ENCODE data around the gene CTXN1.
"Not testable (repeated sequence)": the region's sequence is repeated elsewhere in the genome, so short reads cannot be mapped to it uniquely, and the experiment has no call there.

Gene CTXN1

DNA sequence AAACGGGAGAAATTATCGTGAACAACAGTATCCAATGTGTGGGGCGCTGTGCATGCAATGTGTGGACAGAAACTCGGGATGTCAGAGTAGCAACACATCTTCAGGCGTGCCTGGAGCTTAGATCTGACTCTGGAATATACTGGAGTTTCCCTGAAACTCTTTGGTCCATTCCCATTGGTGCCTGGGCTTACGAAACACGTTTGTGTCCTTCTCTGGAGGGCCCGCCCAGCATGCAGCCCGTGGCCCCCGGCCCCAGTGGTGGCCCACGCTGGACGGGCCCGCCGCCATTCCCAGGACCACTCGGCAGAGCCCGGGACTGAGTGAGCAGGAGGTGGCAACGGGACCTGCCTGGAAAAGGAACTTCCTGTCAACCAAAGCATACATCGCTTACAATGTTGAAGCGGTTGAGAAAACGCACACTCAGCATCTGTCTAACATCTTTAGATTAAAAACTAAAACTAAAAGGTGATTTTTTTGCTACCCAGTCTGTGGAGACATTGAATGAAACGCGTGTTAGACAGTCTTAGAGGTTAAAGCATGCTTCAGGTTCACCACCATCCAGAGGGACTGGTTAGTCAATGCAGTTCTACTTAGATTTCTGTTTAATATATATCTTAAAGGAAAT is 36.8 kb upstream of the CTXN1 start:
- H3K36me3 Mint-ChIP-seq (ENCODE audit: low read depth), result peaks cover 89% of the 10 kb centered on the region
- no peak overlapping the region for H3K27ac Mint-ChIP-seq
- H3K27me3 Mint-ChIP-seq, result no peaks in the 10 kb centered on the region
- H3K4me3 Mint-ChIP-seq, result no peak overlapping the region
- no peaks in the 10 kb centered on the region for H3K9me3 Mint-ChIP-seq
- no peaks in the 10 kb centered on the region for H3K4me1 Mint-ChIP-seq (ENCODE audit: low read depth)
- intact Hi-C loops (cut with micrococcal nuclease), result no loop called here

DNA sequence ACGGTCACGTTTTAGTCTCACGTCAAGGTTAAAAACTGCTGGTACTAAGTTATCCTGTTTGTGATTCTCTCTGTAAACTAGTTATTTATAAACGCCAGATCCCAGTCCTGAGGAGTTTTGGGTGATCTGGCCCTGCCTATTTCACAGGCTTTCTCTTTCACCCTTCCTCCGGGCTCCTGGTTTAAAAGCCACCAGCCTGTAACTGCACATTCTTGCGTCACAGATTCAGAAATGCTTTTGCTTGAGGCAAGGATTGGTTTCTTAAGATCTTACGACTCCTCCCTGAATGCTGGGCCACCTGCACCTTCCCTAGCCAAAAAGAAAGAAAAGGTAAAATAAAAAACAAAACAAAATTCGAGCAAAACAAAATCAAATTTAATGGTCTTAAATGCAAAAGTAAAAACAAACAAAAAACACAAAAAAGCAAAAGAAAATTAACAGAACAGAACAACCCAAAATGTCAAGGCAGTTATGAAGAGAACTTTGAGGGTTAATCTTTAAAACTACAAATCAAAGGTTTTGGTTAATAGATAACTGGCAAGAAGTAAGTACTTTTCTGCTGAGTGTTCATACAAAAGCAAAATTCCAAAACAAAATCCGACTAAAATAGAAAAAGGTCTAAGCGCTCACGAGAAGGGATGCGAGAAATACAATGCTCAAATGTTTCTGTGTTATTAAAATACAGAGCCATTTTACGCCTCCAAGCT is 36.1 kb upstream of the CTXN1 start:
- Mint-ChIP-seq H3K36me3 (ENCODE audit: low read depth) (peaks cover 89% of the 10 kb centered on the region), H3K27ac (no peak overlapping the region), H3K9me3 (no peaks in the 10 kb centered on the region), H3K4me1 (ENCODE audit: low read depth) (no peaks in the 10 kb centered on the region), H3K4me3 (no peak overlapping the region), H3K27me3 (no peaks in the 10 kb centered on the region)
- intact Hi-C loops (cut with micrococcal nuclease), result no loop called here

- intact Hi-C loops (cut with micrococcal nuclease); H3K27ac Mint-ChIP-seq; H3K27me3 Mint-ChIP-seq; H3K4me1 Mint-ChIP-seq (ENCODE audit: low read depth); H3K9me3 Mint-ChIP-seq; H3K4me3 Mint-ChIP-seq: not testable (repeated sequence)
- peaks cover 86% of the 10 kb centered on the region for H3K36me3 Mint-ChIP-seq (ENCODE audit: low read depth)
These were observed 35.1 kb upstream of the CTXN1 start for GRCh38 chr19:7961082-7961481.

GRCh38 chr19:7959211-7959610 is 33.3 kb upstream of the CTXN1 start:
- Mint-ChIP-seq H3K36me3 (ENCODE audit: low read depth) (peaks cover 69% of the 10 kb centered on the region), H3K4me3 (no peak overlapping the region), H3K9me3 (no peaks in the 10 kb centered on the region)

DNA sequence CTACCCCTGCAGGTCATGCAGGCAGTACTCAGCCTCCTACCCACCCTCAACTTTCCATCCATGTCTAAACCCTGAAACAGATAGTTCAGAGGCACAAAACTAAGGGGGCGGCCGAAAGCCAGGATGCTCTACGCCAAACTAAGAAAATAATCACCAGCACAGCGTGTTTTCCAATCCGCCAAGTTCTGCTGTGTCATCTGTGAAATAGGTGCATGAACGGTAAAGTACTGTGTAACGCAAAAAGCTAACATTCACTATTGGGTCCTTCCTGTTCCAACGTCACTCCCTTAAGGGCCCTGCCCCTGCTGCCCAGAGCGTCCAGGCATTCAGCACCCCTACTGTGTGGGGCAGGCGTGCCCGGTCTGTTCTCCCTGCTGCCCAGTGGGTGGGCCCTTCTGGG is 29.8 kb upstream of the CTXN1 start:
- intact Hi-C loops (cut with micrococcal nuclease), result no loop called here
- H3K36me3 Mint-ChIP-seq (ENCODE audit: low read depth), result peaks cover 36% of the 10 kb centered on the region
- no peaks in the 10 kb centered on the region for H3K9me3 Mint-ChIP-seq
- H3K4me3 Mint-ChIP-seq, result no peak overlapping the region
- no peak overlapping the region for H3K27ac Mint-ChIP-seq
- peaks cover 26% of the 10 kb centered on the region for H3K4me1 Mint-ChIP-seq (ENCODE audit: low read depth)
- no peaks in the 10 kb centered on the region for H3K27me3 Mint-ChIP-seq

More at GRCh38 chr19:7959211-7959610, 33.3 kb upstream of the CTXN1 start:
- Mint-ChIP-seq H3K27ac (no peak overlapping the region), H3K4me1 (ENCODE audit: low read depth) (no peaks in the 10 kb centered on the region), H3K27me3 (no peaks in the 10 kb centered on the region)
- intact Hi-C loops (cut with micrococcal nuclease), result no loop called here

GRCh38 chr19:7953576-7953975 is 27.6 kb upstream of the CTXN1 start:
- Mint-ChIP-seq H3K27me3 (no peaks in the 10 kb centered on the region), H3K27ac (no peak overlapping the region), H3K9me3 (no peaks in the 10 kb centered on the region), H3K4me3 (no peak overlapping the region), H3K36me3 (ENCODE audit: low read depth) (peaks cover 22% of the 10 kb centered on the region), H3K4me1 (ENCODE audit: low read depth) (peaks cover 26% of the 10 kb centered on the region)
- intact Hi-C loops (cut with micrococcal nuclease), result no loop called here

- Mint-ChIP-seq H3K4me1 (ENCODE audit: low read depth) (peaks cover 26% of the 10 kb centered on the region), H3K4me3 (no peak overlapping the region), H3K27me3 (no peaks in the 10 kb centered on the region), H3K36me3 (ENCODE audit: low read depth) (peaks cover 17% of the 10 kb centered on the region), H3K27ac (no peak overlapping the region), H3K9me3 (no peaks in the 10 kb centered on the region)
- intact Hi-C loops (cut with micrococcal nuclease), result no loop called here
These were observed 27.1 kb upstream of the CTXN1 start for GRCh38 chr19:7953060-7953459.

- Mint-ChIP-seq H3K36me3 (ENCODE audit: low read depth) (peaks cover 12% of the 10 kb centered on the region), H3K27ac (no peak overlapping the region), H3K4me3 (no peak overlapping the region), H3K9me3 (no peaks in the 10 kb centered on the region), H3K27me3 (no peaks in the 10 kb centered on the region), H3K4me1 (ENCODE audit: low read depth) (peaks cover 32% of the 10 kb centered on the region)
- intact Hi-C loops (cut with micrococcal nuclease), result no loop called here
These were observed 22.0 kb upstream of the CTXN1 start for GRCh38 chr19:7947939-7948338.

DNA sequence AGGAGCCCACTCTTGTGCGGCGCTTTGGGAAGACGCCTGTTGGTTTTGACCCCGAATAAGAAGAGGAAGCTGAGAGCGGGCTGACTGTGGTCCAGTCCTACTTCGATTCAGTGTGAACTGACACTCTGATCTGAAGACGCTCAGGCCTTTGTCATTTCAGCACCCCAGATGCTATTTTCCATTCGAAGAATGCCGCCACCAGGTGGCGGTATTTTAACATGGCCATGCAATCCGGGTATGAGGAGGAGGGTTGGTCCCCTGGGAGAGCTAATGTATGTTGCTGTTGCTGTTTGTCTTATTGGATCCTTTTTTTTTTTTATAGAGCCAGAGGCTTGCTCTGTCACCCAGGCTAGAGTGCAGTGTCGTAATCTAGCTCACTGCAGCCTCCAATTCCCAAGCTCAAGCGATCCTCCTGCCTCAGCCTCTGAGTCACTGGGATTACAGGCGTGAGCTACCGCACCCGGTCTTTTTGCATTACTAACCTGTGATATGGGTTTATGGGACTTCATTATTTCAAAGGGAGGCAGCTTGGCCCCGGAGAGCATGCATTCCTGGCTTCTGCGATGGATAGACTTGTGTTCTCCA is 18.3 kb upstream of the CTXN1 start:
- Mint-ChIP-seq H3K4me3 (peak overlapping the region; percentile 94), H3K36me3 (ENCODE audit: low read depth) (peaks cover 35% of the 10 kb centered on the region), H3K27me3 (no peaks in the 10 kb centered on the region), H3K4me1 (ENCODE audit: low read depth) (peaks cover 38% of the 10 kb centered on the region), H3K9me3 (no peaks in the 10 kb centered on the region), H3K27ac (peak overlapping the region; percentile 95)
- intact Hi-C loops (cut with micrococcal nuclease), result loop anchor here (1.0 to 2.0 kb wide), 2 partner anchors 61 to 309 kb away; partner anchors contain the start of gene ELAVL1

DNA sequence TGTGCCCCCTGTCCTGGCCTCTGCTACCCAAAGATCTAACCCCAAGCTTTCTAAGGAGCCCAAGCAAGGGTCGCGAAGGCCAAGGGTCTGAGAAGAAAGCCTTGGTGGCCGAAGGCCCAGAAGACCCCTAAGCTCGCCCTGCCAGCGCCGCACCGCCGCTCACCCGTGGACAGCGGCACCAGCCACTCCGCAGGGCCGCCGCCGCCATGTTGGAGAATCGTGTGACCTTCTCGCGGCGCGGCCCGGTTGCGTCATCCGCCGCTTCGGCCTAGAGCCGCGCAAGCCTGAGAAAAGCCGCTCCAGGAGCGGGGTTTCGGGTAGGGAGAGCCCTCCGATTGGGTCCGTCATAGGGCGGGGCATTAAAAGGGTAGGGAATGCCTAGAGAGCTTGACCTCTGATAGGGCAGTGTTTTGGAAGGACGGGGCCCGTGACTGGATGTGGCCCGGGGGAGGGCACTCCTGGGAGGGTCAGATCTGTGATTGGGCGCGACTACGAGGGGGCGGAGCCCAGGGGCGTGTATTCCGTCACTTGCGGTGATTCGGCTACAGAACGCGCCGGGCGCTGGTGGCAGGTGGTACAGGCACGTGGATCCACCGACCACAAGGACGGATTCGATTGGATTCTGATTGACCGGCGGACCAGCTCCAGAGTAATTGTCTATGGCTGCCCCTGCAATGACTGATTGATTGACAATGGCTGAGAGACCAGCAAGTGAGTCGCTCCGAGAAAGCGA is 17.7 kb upstream of the CTXN1 start, which contains the start of gene TIMM44:
TIMM44 (minus strand) TSS at position 223 of the 733 bp plus-strand sequence; CDS start at position 208, 15 bp downstream.
- H3K4me3 Mint-ChIP-seq, result peak within 1 kb of the TSS; percentile 94
- H3K36me3 Mint-ChIP-seq (ENCODE audit: low read depth), result peaks cover 41% of the 10 kb centered on the region
- H3K4me1 Mint-ChIP-seq (ENCODE audit: low read depth), result peaks cover 38% of the 10 kb centered on the region
- H3K27ac Mint-ChIP-seq, result peak within 1 kb of the TSS; percentile 95
- no peaks in the 10 kb centered on the region for H3K9me3 Mint-ChIP-seq
- no peaks in the 10 kb centered on the region for H3K27me3 Mint-ChIP-seq
- intact Hi-C loops (cut with micrococcal nuclease), result loop anchor here (1.0 to 2.0 kb wide), 3 partner anchors 40 to 310 kb away; partner anchors contain the start of genes ELAVL1 and MAP2K7

- no peaks in the 10 kb centered on the region for H3K27me3 Mint-ChIP-seq
- no peaks in the 10 kb centered on the region for H3K9me3 Mint-ChIP-seq
- peaks cover 38% of the 10 kb centered on the region for H3K4me1 Mint-ChIP-seq (ENCODE audit: low read depth)
- peak overlapping the region; percentile 95 for H3K27ac Mint-ChIP-seq
- intact Hi-C loops (cut with micrococcal nuclease), result loop anchor here (1.0 kb wide), 1 partner anchor 40 kb away; the partner anchor contains the start of gene MAP2K7
- H3K36me3 Mint-ChIP-seq (ENCODE audit: low read depth), result peaks cover 46% of the 10 kb centered on the region
- peak overlapping the region; percentile 94 for H3K4me3 Mint-ChIP-seq
These were observed 17.1 kb upstream of the CTXN1 start for GRCh38 chr19:7942981-7943443.

DNA sequence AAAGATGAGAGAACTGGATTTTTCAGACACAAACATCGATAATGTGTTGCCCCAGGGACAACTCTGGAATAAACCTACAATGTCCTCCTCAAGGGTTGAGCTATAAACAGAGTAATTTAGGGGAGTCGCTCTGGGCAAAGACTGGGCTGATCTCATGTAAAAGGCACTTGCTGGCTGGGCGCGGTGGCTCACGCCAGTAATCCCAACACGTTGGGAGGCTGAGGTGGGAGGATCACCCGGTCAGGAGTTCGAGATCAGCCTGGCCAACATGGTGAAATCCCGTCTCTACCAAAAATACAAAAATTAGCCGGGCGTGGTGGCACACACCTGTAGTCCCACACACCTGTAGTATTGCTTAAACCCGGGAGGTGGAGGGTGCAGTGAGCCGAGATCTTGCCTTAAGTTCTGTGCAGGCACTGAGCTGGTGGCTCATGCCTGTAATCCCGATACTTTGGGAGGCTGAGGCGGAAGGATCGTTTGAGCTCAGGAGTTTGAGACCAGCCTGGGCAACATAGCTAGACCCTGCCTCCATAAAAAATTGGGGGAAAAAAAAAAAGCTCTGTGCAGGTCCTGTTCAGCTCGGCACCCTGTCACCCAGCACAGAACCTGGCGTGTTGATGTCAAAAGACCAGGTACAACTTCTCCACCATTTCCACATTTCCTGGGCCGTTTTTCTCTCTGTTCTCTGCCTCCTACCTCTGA is 16.1 kb upstream of the CTXN1 start:
- Mint-ChIP-seq H3K27me3 (no peaks in the 10 kb centered on the region), H3K4me3 (peak overlapping the region; percentile 5), H3K9me3 (no peaks in the 10 kb centered on the region), H3K36me3 (ENCODE audit: low read depth) (peaks cover 56% of the 10 kb centered on the region), H3K4me1 (ENCODE audit: low read depth) (peaks cover 38% of the 10 kb centered on the region), H3K27ac (peak overlapping the region; percentile 95)
- intact Hi-C loops (cut with micrococcal nuclease), result no loop called here

DNA sequence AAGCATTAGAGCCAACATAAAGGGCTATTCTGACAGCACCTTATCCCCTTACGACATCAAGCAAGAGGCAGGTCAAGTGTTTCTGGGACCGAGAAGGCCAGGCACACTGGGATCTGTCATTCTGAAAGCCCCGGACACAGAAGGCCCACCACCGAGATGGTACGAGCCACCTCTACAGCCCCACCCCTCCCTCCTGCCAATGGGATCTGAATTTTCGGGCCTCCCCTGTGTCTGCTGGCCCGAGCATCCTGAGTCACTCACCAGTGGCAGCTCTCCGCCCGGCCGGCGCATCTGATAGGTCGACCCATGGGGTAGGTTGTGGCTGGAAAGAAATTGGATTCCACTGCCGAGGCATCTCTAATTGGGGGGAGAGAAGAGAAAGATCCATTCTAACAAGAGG is 14.9 kb upstream of the CTXN1 start:
- Mint-ChIP-seq H3K27me3 (no peaks in the 10 kb centered on the region), H3K9me3 (no peaks in the 10 kb centered on the region), H3K36me3 (ENCODE audit: low read depth) (peaks cover 68% of the 10 kb centered on the region), H3K4me3 (no peak overlapping the region), H3K4me1 (ENCODE audit: low read depth) (peaks cover 38% of the 10 kb centered on the region), H3K27ac (no peak overlapping the region)
- intact Hi-C loops (cut with micrococcal nuclease), result no loop called here
